Measurements from ENCODE around the gene GATA3.

GATA3 gene

GRCh38 chr10:8052956-8053445 is 1.5 kb upstream of the GATA3 start:
- H3K4me3 ChIP-seq: peak overlapping the region; percentile 74

GRCh38 chr10:8053446-8054243 is 843 bp upstream of the GATA3 start:
- H3K4me3 ChIP-seq: peak overlapping the region; percentile 74
- TF ChIP-seq, protein P1, sequence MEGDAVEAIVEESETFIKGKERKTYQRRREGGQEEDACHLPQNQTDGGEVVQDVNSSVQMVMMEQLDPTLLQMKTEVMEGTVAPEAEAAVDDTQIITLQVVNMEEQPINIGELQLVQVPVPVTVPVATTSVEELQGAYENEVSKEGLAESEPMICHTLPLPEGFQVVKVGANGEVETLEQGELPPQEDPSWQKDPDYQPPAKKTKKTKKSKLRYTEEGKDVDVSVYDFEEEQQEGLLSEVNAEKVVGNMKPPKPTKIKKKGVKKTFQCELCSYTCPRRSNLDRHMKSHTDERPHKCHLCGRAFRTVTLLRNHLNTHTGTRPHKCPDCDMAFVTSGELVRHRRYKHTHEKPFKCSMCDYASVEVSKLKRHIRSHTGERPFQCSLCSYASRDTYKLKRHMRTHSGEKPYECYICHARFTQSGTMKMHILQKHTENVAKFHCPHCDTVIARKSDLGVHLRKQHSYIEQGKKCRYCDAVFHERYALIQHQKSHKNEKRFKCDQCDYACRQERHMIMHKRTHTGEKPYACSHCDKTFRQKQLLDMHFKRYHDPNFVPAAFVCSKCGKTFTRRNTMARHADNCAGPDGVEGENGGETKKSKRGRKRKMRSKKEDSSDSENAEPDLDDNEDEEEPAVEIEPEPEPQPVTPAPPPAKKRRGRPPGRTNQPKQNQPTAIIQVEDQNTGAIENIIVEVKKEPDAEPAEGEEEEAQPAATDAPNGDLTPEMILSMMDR (IDR thresholded peaks at IDR 0.05): no peak
- peak overlapping the region in 1 of 2 donors; percentile 51 for H3K27ac ChIP-seq
- DNase-seq (ENCODE audit: low spot score): no peak

More at GRCh38 chr10:8052956-8053445, 1.5 kb upstream of the GATA3 start:
- TF ChIP-seq, protein P1 (IDR thresholded peaks at IDR 0.05): peak; percentile 73
- DNase-seq (ENCODE audit: low spot score): no peak
- H3K27ac ChIP-seq: no peak overlapping the region

- DNase-seq (ENCODE audit: low spot score): no peak
- TF ChIP-seq, protein P1 (IDR thresholded peaks at IDR 0.05): no peak
- H3K4me3 ChIP-seq: peak overlapping the region; percentile 74
- H3K27ac ChIP-seq: peak overlapping the region in 1 of 2 donors; percentile 51
Measured at GRCh38 chr10:8054244-8054493, 319 bp upstream of the GATA3 start.

DNA sequence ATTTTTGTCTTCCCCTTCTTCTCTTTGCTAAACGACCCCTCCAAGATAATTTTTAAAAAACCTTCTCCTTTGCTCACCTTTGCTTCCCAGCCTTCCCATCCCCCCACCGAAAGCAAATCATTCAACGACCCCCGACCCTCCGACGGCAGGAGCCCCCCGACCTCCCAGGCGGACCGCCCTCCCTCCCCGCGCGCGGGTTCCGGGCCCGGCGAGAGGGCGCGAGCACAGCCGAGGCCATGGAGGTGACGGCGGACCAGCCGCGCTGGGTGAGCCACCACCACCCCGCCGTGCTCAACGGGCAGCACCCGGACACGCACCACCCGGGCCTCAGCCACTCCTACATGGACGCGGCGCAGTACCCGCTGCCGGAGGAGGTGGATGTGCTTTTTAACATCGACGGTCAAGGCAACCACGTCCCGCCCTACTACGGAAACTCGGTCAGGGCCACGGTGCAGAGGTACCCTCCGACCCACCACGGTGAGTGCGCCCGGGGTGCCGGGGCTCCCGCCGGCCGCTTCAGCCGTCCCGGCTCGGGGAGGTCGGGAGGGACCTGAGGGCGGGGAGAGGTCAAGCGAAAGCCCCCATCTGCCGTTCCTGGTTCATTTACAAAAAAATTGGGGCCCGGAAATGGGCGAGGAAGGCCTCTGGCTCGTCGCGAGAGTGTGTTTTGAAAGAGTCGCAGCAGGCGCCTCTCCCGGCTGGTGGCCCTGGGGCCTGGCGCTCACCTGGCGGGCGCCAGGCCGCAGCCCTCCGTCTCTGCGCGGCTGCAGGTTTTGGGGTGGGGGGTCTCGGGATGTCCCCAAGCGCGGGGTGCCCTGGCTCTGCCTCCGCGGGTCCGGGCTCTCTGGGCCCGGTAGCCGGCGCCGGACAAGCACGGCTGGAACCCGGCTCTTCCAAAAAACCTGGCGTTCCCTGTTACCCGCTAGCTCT is 1.2 kb downstream of the GATA3 start:
- peak overlapping the region; percentile 74 for H3K4me3 ChIP-seq
- H3K27ac ChIP-seq: peak overlapping the region in 1 of 2 donors; percentile 23
- no peak for DNase-seq (ENCODE audit: low spot score)
- TF ChIP-seq, protein P1 (IDR thresholded peaks at IDR 0.05): no peak

DNA sequence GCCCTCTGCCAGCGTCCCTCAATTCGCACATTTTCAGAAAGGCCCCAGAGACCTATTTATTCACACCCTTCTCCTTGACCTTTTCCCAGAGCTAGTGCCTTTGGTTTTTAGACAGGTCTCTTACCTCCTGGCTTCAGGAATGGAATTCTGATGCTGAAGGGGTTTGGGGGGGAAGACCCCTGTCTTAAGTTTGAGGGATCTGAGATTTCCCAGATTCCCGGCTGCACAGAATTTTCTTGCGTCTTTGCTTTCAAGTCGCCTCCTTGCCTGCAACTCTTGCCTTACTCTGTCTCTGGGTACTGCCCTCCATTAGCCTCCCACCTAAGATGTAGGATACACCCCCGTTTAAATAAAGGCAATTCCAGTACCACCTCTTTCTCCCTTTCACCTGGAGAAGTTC is 1.9 kb downstream of the GATA3 start:
- TF ChIP-seq, protein P1 (IDR thresholded peaks at IDR 0.05): no peak
- Histone ChIP-seq H3K4me3 (peak overlapping the region; percentile 74), H3K27ac (no peak overlapping the region)
- DNase-seq (ENCODE audit: low spot score): no peak

DNA sequence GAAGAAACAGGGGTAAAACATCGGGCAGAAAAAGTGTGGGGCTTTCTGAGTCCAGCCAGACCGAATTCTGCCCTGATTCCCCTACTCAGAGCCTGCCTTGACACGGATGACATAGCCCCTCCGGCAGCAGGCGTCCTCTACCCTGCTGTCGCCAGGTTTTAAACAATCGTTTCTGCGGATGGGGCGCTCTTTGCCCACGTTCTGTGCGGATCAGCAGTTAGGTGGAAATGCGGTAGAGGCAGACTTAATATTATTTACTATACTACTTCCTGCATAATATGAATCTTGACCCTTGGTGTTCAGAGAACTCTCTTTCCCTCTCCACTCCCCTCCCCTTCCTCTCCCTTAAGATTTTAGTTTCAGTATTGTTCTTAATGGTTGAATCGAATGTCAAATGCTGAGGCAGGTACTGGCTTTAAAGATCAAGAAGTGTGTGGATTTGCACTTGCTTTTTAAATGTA is 2.4 kb downstream of the GATA3 start:
- peak overlapping the region in 1 of 2 donors; percentile 8 for H3K27ac ChIP-seq
- no peak for DNase-seq (ENCODE audit: low spot score)
- TF ChIP-seq, protein P1 (IDR thresholded peaks at IDR 0.05): no peak
- H3K4me3 ChIP-seq: peak overlapping the region; percentile 8
